Mammary epithelial cell (primary cell): ENCODE data around the gene AACS.

ENCODE experiments used
- CTCF ChIP-seq, 2 donors: IDR thresholded peaks in 1 of 2; conservative IDR thresholded peaks in 1 of 2; 2 replicates each; pipeline ENCODE4 v1.5.1; 2011 to 2012; ENCODE audit warnings: inconsistent platforms in 2 of 2, low read length in 2 of 2, mild to moderate bottlenecking in 2 of 2, control low read depth in 1 of 2, low read depth in 1 of 2; ENCODE audit not compliant: insufficient read depth in 1 of 2; ENCODE audit errors: extremely low read depth in 1 of 2
- EZH2 ChIP-seq: IDR thresholded peaks from 2 replicates; pipeline ENCODE4 v1.6.1; 2012; ENCODE audit warnings: low read length, inconsistent platforms, borderline replicate concordance

- TF ChIP-seq CTCF (conservative IDR thresholded peaks at IDR 0.05 in 1 of 2, IDR thresholded peaks at IDR 0.05 in 1 of 2; ENCODE audit: extremely low read depth in 1 of 2, insufficient read depth in 1 of 2, low read depth in 1 of 2, low read length in 2 of 2) (no peak), EZH2 (no peak)
Measured at GRCh38 chr12:125072496-125072895, 7.3 kb downstream of the AACS start.
